ENCODE results near the gene TMTC2. TPM values are rescaled to one million over a fixed set of nuclear protein-coding genes. Genes with fewer than 3 reads are reported as not detected.

Gene TMTC2
- total RNA-seq, 4 donors from 2014 or later: 10.5 to 15.9 (median 11.5) TPM

- DNase-seq (ENCODE audit: low spot score) (no peak), ATAC-seq (ENCODE audit: low FRiP score) (no peak)
- no peak for TF ChIP-seq CTCF (IDR thresholded peaks at IDR 0.05)
Measured at GRCh38 chr12:82852529-82852928, 165.8 kb downstream of the TMTC2 start.

- no peak for ATAC-seq (ENCODE audit: low FRiP score)
- DNase-seq (ENCODE audit: low spot score): no peak
- no peak for TF ChIP-seq CTCF (IDR thresholded peaks at IDR 0.05)
Measured at GRCh38 chr12:82855872-82856271, 169.2 kb downstream of the TMTC2 start.

GRCh38 chr12:82857276-82857675 lies 170.6 kb downstream of the TMTC2 start:
- ATAC-seq (ENCODE audit: low FRiP score) (no peak), DNase-seq (ENCODE audit: low spot score) (no peak)
- TF ChIP-seq CTCF (IDR thresholded peaks at IDR 0.05): no peak

- TF ChIP-seq CTCF (IDR thresholded peaks at IDR 0.05): no peak
- no peak for ATAC-seq (ENCODE audit: low FRiP score)
- no peak for DNase-seq (ENCODE audit: low spot score)
Measured at GRCh38 chr12:82857911-82858533, 171.3 kb downstream of the TMTC2 start.

- no peak for ATAC-seq (ENCODE audit: low FRiP score)
- no peak for TF ChIP-seq CTCF (IDR thresholded peaks at IDR 0.05)
Measured at GRCh38 chr12:82858534-82858917, 171.8 kb downstream of the TMTC2 start.

GRCh38 chr12:82862069-82862841 lies 175.5 kb downstream of the TMTC2 start:
- no peak for TF ChIP-seq CTCF (IDR thresholded peaks at IDR 0.05)
- DNase-seq (ENCODE audit: low spot score) (no peak), ATAC-seq (ENCODE audit: low FRiP score) (no peak)

More at GRCh38 chr12:82858534-82858917, 171.8 kb downstream of the TMTC2 start:
- no peak for DNase-seq (ENCODE audit: low spot score)
